ENCODE measurements around the gene CLDN15. TPM values are rescaled to one million over a fixed set of nuclear protein-coding genes. Genes with fewer than 3 reads are reported as not detected.

Gene CLDN15
- total RNA-seq, 1 donor from 2014 or later: 2.1 TPM

DNA sequence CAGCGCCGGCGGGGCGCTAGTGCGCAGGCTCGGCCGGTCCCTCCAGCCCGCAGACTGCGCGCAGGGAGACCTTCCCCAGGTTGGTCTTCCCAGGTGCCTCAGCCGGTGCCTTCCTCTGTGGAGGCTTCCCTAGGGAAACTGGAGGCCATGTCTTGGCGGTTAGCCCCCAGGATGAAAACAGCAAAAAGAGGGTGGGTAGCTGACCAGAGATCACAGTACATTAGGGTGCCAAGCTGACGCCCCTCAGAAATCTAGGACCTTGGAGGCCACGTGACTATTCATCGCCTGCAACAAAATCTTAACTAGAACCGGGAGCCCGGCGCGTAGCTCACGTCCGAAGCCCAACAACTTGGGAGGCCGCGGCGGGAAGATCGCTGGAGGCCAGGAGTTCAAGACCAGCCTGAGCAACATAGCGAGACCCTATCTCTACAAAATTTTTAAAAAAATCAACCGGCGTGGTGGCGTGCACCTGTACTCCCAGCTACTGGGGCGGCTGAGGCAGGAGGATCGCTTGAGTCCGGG lies 7.6 kb upstream of the CLDN15 start:
- H3K4me3 ChIP-seq (ENCODE audit: low read length in 3 of 3): peak overlapping the region; percentile 82 to 100 (median 99)
- H3K36me3 ChIP-seq (ENCODE audit: control insufficient read depth in 3 of 3, insufficient read depth in 3 of 3, low read length in 3 of 3): peaks cover 12 to 18% (median 14%) of the 10 kb centered on the region in 3 donors
- H3K9ac ChIP-seq (ENCODE audit: low read depth in 1 of 3, low read length in 3 of 3): peak overlapping the region; percentile 86 to 100 (median 99)
- H3K9me3 ChIP-seq (ENCODE audit: control insufficient read depth in 3 of 3, low read length in 3 of 3): no peaks in the 10 kb centered on the region
- peaks cover 33 to 51% (median 38%) of the 10 kb centered on the region in 3 donors for H3K4me1 ChIP-seq (ENCODE audit: control insufficient read depth in 3 of 3, insufficient read depth in 3 of 3, low read length in 3 of 3)
- H3K27ac ChIP-seq (ENCODE audit: low read depth, low read length): peak overlapping the region; percentile 96
- H3K27me3 ChIP-seq (ENCODE audit: control insufficient read depth in 3 of 3, insufficient read depth in 3 of 3, low read length in 3 of 3): no peaks in the 10 kb centered on the region

DNA sequence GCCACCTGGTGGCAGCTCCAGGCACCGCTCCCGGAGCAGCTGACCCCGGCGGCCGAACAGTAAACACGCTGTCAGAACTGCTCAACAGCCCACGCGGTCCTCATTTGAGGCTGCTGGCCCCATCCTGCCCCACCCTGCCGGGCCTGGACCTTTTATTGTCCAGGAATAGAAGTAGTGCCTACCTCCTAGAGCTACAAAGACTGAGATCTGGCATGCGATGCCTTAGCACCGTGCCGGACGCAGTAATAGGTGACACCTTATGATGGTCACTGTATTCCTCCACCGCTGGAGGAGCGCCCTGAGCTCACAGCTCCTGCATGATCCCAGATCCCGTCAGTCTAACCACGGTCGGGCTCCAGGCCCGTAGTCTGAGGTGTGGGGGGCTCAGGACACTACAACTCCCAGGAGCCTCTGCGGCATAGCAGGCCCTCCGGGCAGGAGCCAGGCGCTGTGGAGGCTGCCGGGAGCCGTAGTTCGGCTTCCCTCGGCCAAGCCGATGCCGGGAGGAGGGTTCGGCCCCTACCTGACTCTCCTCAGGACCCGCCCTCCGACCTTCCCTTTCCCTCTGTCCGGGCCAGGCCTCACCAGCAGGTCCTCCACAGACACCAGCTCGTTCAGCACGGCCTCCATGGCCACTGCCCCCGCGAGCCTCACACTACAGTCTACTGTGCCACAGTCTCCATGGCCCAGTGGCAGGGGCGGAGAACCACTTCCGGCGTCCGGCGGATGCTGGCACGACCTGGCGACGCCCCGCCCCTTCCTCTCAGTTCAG lies 7.0 kb upstream of the CLDN15 start, which contains the start of gene FIS1:
Gene FIS1 (minus strand): TSS at position 707 of the 772 bp plus-strand sequence. CDS start 77 bp downstream, at position 630.
- H3K4me3 ChIP-seq (ENCODE audit: low read length in 3 of 3): peak within 1 kb of the TSS; percentile 82 to 100 (median 99)
- peak within 1 kb of the TSS; percentile 86 to 100 (median 99) for H3K9ac ChIP-seq (ENCODE audit: low read depth in 1 of 3, low read length in 3 of 3)
- H3K27me3 ChIP-seq (ENCODE audit: control insufficient read depth in 3 of 3, insufficient read depth in 3 of 3, low read length in 3 of 3): no peaks in the 10 kb centered on the region
- H3K4me1 ChIP-seq (ENCODE audit: control insufficient read depth in 3 of 3, insufficient read depth in 3 of 3, low read length in 3 of 3): peaks cover 40 to 54% (median 41%) of the 10 kb centered on the region in 3 donors
- peak within 1 kb of the TSS; percentile 96 for H3K27ac ChIP-seq (ENCODE audit: low read depth, low read length)
- no peaks in the 10 kb centered on the region for H3K9me3 ChIP-seq (ENCODE audit: control insufficient read depth in 3 of 3, low read length in 3 of 3)
- peaks cover 18 to 24% (median 19%) of the 10 kb centered on the region in 3 donors for H3K36me3 ChIP-seq (ENCODE audit: control insufficient read depth in 3 of 3, insufficient read depth in 3 of 3, low read length in 3 of 3)

DNA sequence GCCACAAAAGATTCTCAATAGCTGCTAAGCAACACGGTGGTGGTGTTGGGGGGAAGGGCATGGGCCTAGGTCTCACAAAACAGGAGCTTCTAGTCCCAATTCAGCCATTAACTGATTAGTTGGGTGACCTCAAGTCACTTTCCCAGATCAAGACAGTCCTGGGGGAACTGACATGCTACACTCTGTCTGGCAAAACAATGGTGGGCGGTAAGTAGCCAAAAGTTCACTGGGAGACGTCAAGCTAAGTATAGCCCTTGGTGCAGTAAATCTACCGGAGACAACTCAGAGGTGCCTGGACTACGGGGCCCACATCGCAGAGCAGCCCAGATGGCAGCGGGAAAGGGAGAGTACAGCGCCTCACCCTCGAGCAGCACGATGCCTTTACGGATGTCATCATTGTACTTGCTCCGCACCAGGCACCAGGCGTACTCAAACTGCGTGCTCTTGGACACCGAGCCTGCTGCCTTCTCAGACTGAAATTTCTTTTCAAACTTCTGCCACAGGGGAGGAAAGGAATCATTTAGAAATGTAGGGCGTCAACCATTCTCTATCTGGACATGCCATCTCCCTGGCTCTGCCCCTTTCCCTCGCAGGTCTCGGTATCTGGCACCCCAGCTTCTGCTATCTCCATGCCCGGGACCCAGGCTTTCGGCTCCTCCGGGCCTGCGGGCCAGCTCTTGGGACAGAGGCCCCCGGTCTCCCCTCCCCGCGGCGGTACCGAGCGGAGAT lies 6.2 kb upstream of the CLDN15 start:
- peak overlapping the region; percentile 86 to 100 (median 99) for H3K9ac ChIP-seq (ENCODE audit: low read depth in 1 of 3, low read length in 3 of 3)
- H3K27me3 ChIP-seq (ENCODE audit: control insufficient read depth in 3 of 3, insufficient read depth in 3 of 3, low read length in 3 of 3): no peaks in the 10 kb centered on the region
- peak overlapping the region; percentile 82 to 100 (median 99) for H3K4me3 ChIP-seq (ENCODE audit: low read length in 3 of 3)
- H3K27ac ChIP-seq (ENCODE audit: low read depth, low read length): peak overlapping the region; percentile 96
- H3K36me3 ChIP-seq (ENCODE audit: control insufficient read depth in 3 of 3, insufficient read depth in 3 of 3, low read length in 3 of 3): peaks cover 22 to 26% (median 24%) of the 10 kb centered on the region in 3 donors
- H3K4me1 ChIP-seq (ENCODE audit: control insufficient read depth in 3 of 3, insufficient read depth in 3 of 3, low read length in 3 of 3): peaks cover 45 to 60% (median 47%) of the 10 kb centered on the region in 3 donors
- H3K9me3 ChIP-seq (ENCODE audit: control insufficient read depth in 3 of 3, low read length in 3 of 3): no peaks in the 10 kb centered on the region

GRCh38 chr7:101241443-101242349 lies 4.1 kb upstream of the CLDN15 start:
- H3K9ac ChIP-seq (ENCODE audit: low read depth in 1 of 3, low read length in 3 of 3): peak overlapping the region in 1 of 3 donors; percentile 41
- no peaks in the 10 kb centered on the region for H3K27me3 ChIP-seq (ENCODE audit: control insufficient read depth in 3 of 3, insufficient read depth in 3 of 3, low read length in 3 of 3)
- peaks cover 22 to 28% (median 24%) of the 10 kb centered on the region in 3 donors for H3K36me3 ChIP-seq (ENCODE audit: control insufficient read depth in 3 of 3, insufficient read depth in 3 of 3, low read length in 3 of 3)
- H3K4me3 ChIP-seq (ENCODE audit: low read length in 3 of 3): no peak overlapping the region
- H3K4me1 ChIP-seq (ENCODE audit: control insufficient read depth in 3 of 3, insufficient read depth in 3 of 3, low read length in 3 of 3): peaks cover 59 to 74% (median 60%) of the 10 kb centered on the region in 3 donors
- no peak overlapping the region for H3K27ac ChIP-seq (ENCODE audit: low read depth, low read length)
- H3K9me3 ChIP-seq (ENCODE audit: control insufficient read depth in 3 of 3, low read length in 3 of 3): no peaks in the 10 kb centered on the region

GRCh38 chr7:101241015-101241363 lies 3.4 kb upstream of the CLDN15 start:
- H3K4me3 ChIP-seq (ENCODE audit: low read length in 3 of 3): no peak overlapping the region
- peak overlapping the region in 1 of 3 donors; percentile 50 for H3K9ac ChIP-seq (ENCODE audit: low read depth in 1 of 3, low read length in 3 of 3)
- no peaks in the 10 kb centered on the region for H3K27me3 ChIP-seq (ENCODE audit: control insufficient read depth in 3 of 3, insufficient read depth in 3 of 3, low read length in 3 of 3)
- H3K27ac ChIP-seq (ENCODE audit: low read depth, low read length): no peak overlapping the region
- H3K4me1 ChIP-seq (ENCODE audit: control insufficient read depth in 3 of 3, insufficient read depth in 3 of 3, low read length in 3 of 3): peaks cover 58 to 74% (median 60%) of the 10 kb centered on the region in 3 donors
- H3K9me3 ChIP-seq (ENCODE audit: control insufficient read depth in 3 of 3, low read length in 3 of 3): no peaks in the 10 kb centered on the region
- peaks cover 24 to 28% (median 27%) of the 10 kb centered on the region in 3 donors for H3K36me3 ChIP-seq (ENCODE audit: control insufficient read depth in 3 of 3, insufficient read depth in 3 of 3, low read length in 3 of 3)

DNA sequence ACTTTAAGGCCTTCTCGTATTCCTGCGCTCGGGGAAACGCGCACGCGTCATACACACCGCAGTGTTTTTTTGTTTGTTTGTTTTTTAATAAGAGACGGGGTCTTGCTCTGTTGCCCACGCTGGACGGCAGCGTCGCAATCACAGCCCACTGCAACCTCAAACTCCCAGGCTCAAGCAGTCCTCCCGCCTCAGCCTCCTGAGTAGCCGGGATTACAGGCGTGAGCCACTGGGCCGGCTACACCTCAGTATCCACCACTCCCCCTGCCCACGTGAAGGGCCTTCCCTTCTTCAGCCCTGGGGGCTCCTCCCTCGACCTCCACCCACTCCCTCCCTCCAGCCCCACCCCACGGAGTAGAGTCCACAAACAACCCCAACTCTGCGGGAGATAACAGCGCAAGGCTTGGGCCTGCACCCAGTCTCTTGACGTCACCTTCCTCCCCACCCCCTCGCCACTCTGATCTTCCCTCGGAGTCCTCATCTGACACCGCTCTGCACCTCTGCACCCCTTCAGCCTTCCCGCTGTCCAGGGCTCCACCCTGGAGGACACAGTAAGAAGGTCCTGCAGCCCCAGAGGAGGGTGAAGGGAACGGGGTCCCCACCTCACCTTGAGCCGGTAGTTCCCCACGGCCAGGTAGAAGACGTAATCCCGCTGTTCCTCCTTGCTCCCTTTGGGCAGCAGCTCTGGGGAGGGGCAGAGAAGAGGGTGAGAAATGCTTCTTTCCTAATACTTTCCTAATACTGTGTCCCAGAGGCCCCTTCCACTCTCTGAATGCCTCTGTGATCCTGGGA lies 2.8 kb upstream of the CLDN15 start:
- H3K36me3 ChIP-seq (ENCODE audit: control insufficient read depth in 3 of 3, insufficient read depth in 3 of 3, low read length in 3 of 3): peaks cover 24 to 28% (median 25%) of the 10 kb centered on the region in 3 donors
- no peaks in the 10 kb centered on the region for H3K27me3 ChIP-seq (ENCODE audit: control insufficient read depth in 3 of 3, insufficient read depth in 3 of 3, low read length in 3 of 3)
- peaks cover 52 to 68% (median 56%) of the 10 kb centered on the region in 3 donors for H3K4me1 ChIP-seq (ENCODE audit: control insufficient read depth in 3 of 3, insufficient read depth in 3 of 3, low read length in 3 of 3)
- H3K4me3 ChIP-seq (ENCODE audit: low read length in 3 of 3): no peak overlapping the region
- H3K9me3 ChIP-seq (ENCODE audit: control insufficient read depth in 3 of 3, low read length in 3 of 3): no peaks in the 10 kb centered on the region
- H3K27ac ChIP-seq (ENCODE audit: low read depth, low read length): no peak overlapping the region
- H3K9ac ChIP-seq (ENCODE audit: low read depth in 1 of 3, low read length in 3 of 3): peak overlapping the region in 1 of 3 donors; percentile 50

GRCh38 chr7:101239951-101240220 lies 2.3 kb upstream of the CLDN15 start:
- Histone ChIP-seq H3K27me3 (ENCODE audit: control insufficient read depth in 3 of 3, insufficient read depth in 3 of 3, low read length in 3 of 3) (no peaks in the 10 kb centered on the region), H3K9me3 (ENCODE audit: control insufficient read depth in 3 of 3, low read length in 3 of 3) (no peaks in the 10 kb centered on the region), H3K36me3 (ENCODE audit: control insufficient read depth in 3 of 3, insufficient read depth in 3 of 3, low read length in 3 of 3) (peaks cover 24 to 28% (median 25%) of the 10 kb centered on the region in 3 donors), H3K4me1 (ENCODE audit: control insufficient read depth in 3 of 3, insufficient read depth in 3 of 3, low read length in 3 of 3) (peaks cover 48 to 64% (median 54%) of the 10 kb centered on the region in 3 donors), H3K4me3 (ENCODE audit: low read length in 3 of 3) (no peak overlapping the region), H3K9ac (ENCODE audit: low read depth in 1 of 3, low read length in 3 of 3) (no peak overlapping the region), H3K27ac (ENCODE audit: low read depth, low read length) (peak overlapping the region; percentile 59)

DNA sequence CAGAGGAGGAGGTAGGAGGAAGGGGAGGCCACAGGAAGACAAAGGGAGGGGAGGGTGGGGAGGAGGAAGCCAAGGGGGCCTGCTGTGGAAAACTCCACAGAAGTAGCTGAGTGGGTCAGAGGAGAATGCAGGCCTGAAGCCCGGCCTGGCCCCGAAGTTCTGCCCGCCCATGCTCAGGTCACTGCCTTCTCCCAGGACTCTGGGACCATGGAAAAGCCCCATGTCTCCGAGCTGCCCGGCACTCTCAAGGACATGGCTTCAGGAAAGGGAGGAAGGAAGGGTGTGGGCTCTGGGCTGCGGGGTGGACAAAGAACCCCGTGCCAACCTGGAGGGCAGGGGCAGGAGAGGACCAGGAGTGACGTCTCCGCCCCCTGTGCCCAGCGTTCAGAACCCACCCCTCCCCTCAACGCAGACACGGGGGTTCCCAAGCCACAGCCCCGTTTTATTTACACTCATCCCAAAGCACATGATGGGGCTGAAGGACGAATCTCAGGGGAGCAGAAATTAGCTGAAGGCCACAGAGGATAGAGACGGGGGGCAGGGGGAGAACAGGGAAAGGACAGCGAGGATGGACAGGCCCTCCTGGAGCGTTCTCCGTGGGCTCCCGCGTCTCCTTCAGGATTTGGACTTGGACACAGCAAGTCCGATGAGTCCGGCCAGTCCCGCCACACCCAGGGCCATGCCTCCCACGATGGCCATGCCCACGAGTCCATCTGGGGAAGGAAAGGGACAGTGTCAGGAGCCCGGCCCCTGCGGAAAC lies 1.8 kb upstream of the CLDN15 start:
- Histone ChIP-seq H3K27me3 (ENCODE audit: control insufficient read depth in 3 of 3, insufficient read depth in 3 of 3, low read length in 3 of 3) (no peaks in the 10 kb centered on the region), H3K9ac (ENCODE audit: low read depth in 1 of 3, low read length in 3 of 3) (peak overlapping the region in 1 of 3 donors; percentile 72), H3K4me3 (ENCODE audit: low read length in 3 of 3) (no peak overlapping the region), H3K36me3 (ENCODE audit: control insufficient read depth in 3 of 3, insufficient read depth in 3 of 3, low read length in 3 of 3) (peaks cover 24 to 28% (median 25%) of the 10 kb centered on the region in 3 donors), H3K9me3 (ENCODE audit: control insufficient read depth in 3 of 3, low read length in 3 of 3) (no peaks in the 10 kb centered on the region), H3K4me1 (ENCODE audit: control insufficient read depth in 3 of 3, insufficient read depth in 3 of 3, low read length in 3 of 3) (peaks cover 47 to 59% (median 54%) of the 10 kb centered on the region in 3 donors), H3K27ac (ENCODE audit: low read depth, low read length) (peak overlapping the region; percentile 59)

All from skeletal muscle tissue (tissue), 4 donors.